ENCODE measurements around the gene GMCL2. TPM values are rescaled to one million over a fixed set of nuclear protein-coding genes. Genes with fewer than 3 reads are reported as not detected.

Gene GMCL2
- total and polyA plus RNA-seq, 8 donors, result not detected

DNA sequence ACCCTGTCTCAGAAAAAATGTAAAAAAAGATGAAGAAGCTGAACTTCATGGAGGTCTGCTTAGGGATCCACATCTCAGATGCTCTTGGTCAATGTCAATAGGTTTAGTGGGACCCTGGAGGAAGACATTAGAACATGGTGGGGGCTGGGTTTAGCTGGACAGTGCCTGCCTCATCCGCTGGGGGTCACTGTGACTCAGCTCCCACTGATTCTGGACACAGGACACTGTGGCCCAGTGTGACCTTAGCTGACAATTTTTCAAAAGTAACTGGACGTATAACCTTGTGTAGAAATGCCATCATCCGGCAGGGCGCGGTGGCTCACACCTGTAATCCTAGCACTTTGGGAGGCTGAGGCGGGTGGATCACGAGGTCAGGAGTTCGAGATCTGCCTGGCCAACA is 9.8 kb upstream of the GMCL2 start:
- Histone ChIP-seq H3K36me3 (no peaks in the 10 kb centered on the region), H3K4me1 (no peaks in the 10 kb centered on the region), H3K27me3 (no peaks in the 10 kb centered on the region), H3K9me3 (no peaks in the 10 kb centered on the region), H3K27ac (no peak overlapping the region), H3K4me3 (no peak overlapping the region)
- WGBS, 2 donors, result 65 to 67% methylated on average over 8 of the region's 8 CpGs
- TF ChIP-seq, protein P1, sequence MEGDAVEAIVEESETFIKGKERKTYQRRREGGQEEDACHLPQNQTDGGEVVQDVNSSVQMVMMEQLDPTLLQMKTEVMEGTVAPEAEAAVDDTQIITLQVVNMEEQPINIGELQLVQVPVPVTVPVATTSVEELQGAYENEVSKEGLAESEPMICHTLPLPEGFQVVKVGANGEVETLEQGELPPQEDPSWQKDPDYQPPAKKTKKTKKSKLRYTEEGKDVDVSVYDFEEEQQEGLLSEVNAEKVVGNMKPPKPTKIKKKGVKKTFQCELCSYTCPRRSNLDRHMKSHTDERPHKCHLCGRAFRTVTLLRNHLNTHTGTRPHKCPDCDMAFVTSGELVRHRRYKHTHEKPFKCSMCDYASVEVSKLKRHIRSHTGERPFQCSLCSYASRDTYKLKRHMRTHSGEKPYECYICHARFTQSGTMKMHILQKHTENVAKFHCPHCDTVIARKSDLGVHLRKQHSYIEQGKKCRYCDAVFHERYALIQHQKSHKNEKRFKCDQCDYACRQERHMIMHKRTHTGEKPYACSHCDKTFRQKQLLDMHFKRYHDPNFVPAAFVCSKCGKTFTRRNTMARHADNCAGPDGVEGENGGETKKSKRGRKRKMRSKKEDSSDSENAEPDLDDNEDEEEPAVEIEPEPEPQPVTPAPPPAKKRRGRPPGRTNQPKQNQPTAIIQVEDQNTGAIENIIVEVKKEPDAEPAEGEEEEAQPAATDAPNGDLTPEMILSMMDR (IDR thresholded peaks at IDR 0.05), result peak in 2 of 4 donors; percentile 12 to 17
- ATAC-seq (peak in 3 of 4 donors; percentile 31 to 66 (median 47)), FAIRE-seq (no peak), DNase-seq (no peak)
- intact Hi-C loops (cut with DNase I), result no loop called here

DNA sequence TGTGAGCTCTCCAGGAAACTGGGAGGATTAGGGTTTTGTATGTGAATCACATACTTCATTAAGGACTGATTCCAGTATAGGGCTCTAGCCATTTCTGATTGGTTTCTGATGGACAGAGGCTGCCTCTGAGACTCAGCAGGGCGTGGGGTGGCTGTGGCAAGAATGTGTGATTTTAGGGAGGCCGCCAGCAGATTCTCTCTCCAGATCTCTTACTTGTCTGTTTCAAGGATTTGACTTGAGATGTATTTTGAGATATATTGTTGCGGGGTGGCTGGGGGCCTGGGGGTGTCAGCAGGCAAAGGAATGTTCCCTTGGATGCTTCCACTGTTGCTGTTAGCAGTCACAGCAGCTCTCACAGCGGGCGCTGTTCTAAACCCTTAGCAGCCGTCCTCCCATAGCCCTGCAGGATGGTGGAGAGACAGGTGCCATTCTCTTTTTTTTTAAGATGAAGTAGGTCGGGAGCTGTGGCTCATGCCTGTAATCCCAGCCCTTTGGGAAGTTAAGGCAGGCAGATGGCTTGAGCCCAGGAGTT is 9.2 kb upstream of the GMCL2 start:
- Histone ChIP-seq H3K4me1 (no peaks in the 10 kb centered on the region), H3K9me3 (no peaks in the 10 kb centered on the region), H3K27ac (no peak overlapping the region), H3K4me3 (no peak overlapping the region), H3K36me3 (no peaks in the 10 kb centered on the region), H3K27me3 (no peaks in the 10 kb centered on the region)
- TF ChIP-seq, protein P1 (IDR thresholded peaks at IDR 0.05), result no peak
- DNase-seq, result no peak
- WGBS, 2 donors, result 69% methylated on average over 7 of the region's 7 CpGs
- intact Hi-C loops (cut with DNase I), result no loop called here
- ATAC-seq, result no peak
- FAIRE-seq, result no peak

DNA sequence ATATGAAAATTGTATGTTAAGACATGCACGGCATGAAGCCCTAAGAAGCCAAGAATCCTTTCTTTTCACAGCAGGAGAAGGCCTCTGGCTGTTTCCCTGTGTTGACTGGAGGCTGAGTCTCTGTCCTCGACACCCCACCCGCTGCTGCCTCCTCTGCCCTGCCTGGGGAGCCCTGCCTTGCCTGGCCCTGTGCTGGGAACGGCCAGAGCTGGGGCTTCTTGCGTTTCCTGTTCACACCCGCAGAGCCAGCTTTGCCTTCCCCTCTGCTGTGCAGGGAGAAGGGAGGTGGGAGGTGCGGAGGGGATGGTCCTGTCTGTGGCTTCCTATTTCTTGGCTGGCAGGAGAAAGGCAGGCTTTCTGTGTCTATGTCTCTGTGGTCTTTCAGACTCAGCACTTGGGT is 6.9 kb upstream of the GMCL2 start:
- TF ChIP-seq, protein P1 (IDR thresholded peaks at IDR 0.05), result no peak
- FAIRE-seq (no peak), ATAC-seq (no peak), DNase-seq (no peak)
- Histone ChIP-seq H3K4me3 (no peak overlapping the region), H3K9me3 (no peaks in the 10 kb centered on the region), H3K27ac (no peak overlapping the region), H3K36me3 (no peaks in the 10 kb centered on the region), H3K27me3 (no peaks in the 10 kb centered on the region), H3K4me1 (no peaks in the 10 kb centered on the region)
- WGBS, 2 donors, result 41 to 48% methylated on average over 7 of the region's 7 CpGs
- intact Hi-C loops (cut with DNase I), result no loop called here

DNA sequence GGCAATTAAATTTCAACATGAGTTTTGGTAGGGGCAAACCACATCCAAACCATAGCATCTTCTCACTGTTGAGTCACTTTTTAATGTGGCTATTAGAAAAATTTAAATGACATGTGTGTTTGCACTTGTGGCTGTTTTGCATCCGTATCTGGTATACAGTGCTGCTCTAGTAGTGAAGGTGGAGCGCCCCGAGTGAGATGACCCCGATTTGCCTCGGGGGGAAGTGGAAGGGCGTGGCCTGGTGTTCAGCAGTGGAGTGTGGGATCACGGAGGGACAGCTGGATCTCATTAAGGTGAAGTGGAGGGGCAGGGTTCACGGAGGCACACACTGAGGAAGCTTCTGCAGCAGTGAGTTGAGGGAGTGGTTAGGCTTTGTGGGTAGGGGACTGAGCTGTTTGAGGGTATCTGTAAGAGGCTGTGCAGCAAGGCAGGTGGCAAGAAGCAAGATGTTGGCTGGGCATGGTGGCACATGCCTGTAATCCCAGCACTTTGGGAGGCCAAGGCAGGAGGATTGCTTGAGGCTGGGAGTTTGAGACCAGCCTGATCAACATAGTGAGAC is 6.2 kb upstream of the GMCL2 start:
- FAIRE-seq, result no peak
- Histone ChIP-seq H3K9me3 (no peaks in the 10 kb centered on the region), H3K4me1 (no peaks in the 10 kb centered on the region), H3K27me3 (no peaks in the 10 kb centered on the region), H3K4me3 (no peak overlapping the region), H3K27ac (no peak overlapping the region), H3K36me3 (no peaks in the 10 kb centered on the region)
- ATAC-seq, result no peak
- WGBS, 2 donors, result 73 to 77% methylated on average over 8 of the region's 8 CpGs
- DNase-seq, result no peak
- TF ChIP-seq, protein P1 (IDR thresholded peaks at IDR 0.05), result no peak
- intact Hi-C loops (cut with DNase I), result no loop called here

DNA sequence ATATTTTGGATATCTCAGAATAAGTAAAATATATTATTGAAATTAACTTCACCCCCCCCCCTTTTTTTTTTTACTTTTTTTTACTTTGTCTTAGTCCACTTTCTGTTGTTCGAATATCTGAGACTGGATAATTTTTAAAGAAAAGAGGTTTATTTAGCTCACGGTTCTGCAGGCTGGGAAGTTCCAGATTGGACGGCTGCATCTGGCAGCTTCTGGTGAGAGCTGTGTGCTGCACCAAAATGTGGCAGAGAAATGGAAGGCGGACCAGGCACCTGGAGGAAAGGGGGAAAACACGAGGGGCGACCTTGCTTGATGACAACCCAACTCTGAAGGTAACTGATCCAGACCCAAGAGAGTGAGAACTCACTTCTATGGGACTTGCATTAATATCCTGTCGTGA is 5.6 kb upstream of the GMCL2 start:
- no peaks in the 10 kb centered on the region for H3K9me3 ChIP-seq
- no peaks in the 10 kb centered on the region for H3K27me3 ChIP-seq
- no peak overlapping the region for H3K4me3 ChIP-seq
- TF ChIP-seq, protein P1 (IDR thresholded peaks at IDR 0.05), result no peak
- whole genome bisulfite sequencing, 2 donors, result 75 to 87% methylated on average over 7 of the region's 7 CpGs
- intact Hi-C loops (cut with DNase I), result no loop called here
- H3K36me3 ChIP-seq, result no peaks in the 10 kb centered on the region
- DNase-seq (no peak), FAIRE-seq (no peak), ATAC-seq (no peak)
- no peak overlapping the region for H3K27ac ChIP-seq
- H3K4me1 ChIP-seq, result no peaks in the 10 kb centered on the region
